Stomach smooth muscle (tissue), 2 donors: ENCODE measurements around the gene IRAK1BP1.

Experiments used
- H3K27ac ChIP-seq: one replicate; pipeline ENCODE4 v1.7.0; 2013; ENCODE audit warnings: mild to moderate bottlenecking, low read length, inconsistent platforms
- H3K27me3 ChIP-seq, 2 donors: one replicate each; pipeline ENCODE4 v1.7.0; 2013; ENCODE audit warnings: low read length in 2 of 2; ENCODE audit not compliant: insufficient read depth in 2 of 2, control insufficient read depth in 1 of 2
- H3K36me3 ChIP-seq, 2 donors: one replicate each; pipeline ENCODE4 v1.7.0; 2013; ENCODE audit warnings: low read length in 2 of 2; ENCODE audit not compliant: control insufficient read depth in 2 of 2, insufficient read depth in 2 of 2
- H3K4me1 ChIP-seq: one replicate; pipeline ENCODE4 v1.7.0; 2013; ENCODE audit warnings: low read length; ENCODE audit not compliant: control insufficient read depth, insufficient read depth
- H3K4me3 ChIP-seq, 2 donors: one replicate each; pipeline ENCODE4 v1.7.0; 2013; ENCODE audit warnings: low read length in 2 of 2
- H3K9ac ChIP-seq, 2 donors: one replicate each; pipeline ENCODE4 v1.7.0; 2013; ENCODE audit warnings: low read length in 2 of 2, mild to moderate bottlenecking in 1 of 2
- H3K9me3 ChIP-seq, 2 donors: one replicate each; pipeline ENCODE4 v1.7.0; 2013; ENCODE audit warnings: low read length in 2 of 2; ENCODE audit not compliant: control insufficient read depth in 2 of 2
- donor health status: healthy.
- donor health status: Pancreatic carcinoma.

Gene IRAK1BP1, protein sequence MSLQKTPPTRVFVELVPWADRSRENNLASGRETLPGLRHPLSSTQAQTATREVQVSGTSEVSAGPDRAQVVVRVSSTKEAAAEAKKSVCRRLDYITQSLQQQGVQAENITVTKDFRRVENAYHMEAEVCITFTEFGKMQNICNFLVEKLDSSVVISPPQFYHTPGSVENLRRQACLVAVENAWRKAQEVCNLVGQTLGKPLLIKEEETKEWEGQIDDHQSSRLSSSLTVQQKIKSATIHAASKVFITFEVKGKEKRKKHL

GRCh38 chr6:78867370-78868040 lies at the start of gene IRAK1BP1:
TSS of gene IRAK1BP1 (plus strand) at chr6:78867551. CDS start at chr6:78867577, 26 bp downstream.
- H3K27me3 ChIP-seq, result no peaks in the 10 kb centered on the region
- H3K9me3 ChIP-seq, result no peaks in the 10 kb centered on the region
- peak within 1 kb of the TSS; percentile 84 for H3K9ac ChIP-seq
- H3K36me3 ChIP-seq, result no peaks in the 10 kb centered on the region
- peak within 1 kb of the TSS; percentile 3 for H3K27ac ChIP-seq
- no peaks in the 10 kb centered on the region for H3K4me1 ChIP-seq
- H3K4me3 ChIP-seq, result peak within 1 kb of the TSS; percentile 99

DNA sequence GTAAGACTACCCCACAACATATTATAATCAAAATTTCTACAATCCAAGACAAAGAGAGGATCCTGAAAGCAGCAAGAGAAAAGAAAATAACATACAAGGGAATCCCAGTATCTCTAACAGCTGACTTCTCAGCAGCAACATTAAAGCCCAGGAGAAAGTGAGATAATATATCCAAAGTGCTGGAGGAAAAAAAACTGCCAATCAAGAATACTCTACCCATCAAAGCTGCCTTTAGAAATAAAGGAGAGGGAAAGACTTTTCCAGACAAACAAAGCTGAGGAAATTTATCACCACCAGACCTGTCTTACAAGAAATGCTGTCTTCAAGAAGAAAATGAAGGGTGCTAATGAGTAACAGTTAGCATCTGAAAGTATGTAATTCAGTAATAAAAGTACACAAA lies 43.3 kb upstream of the IRAK1BP1 start:
- H3K27me3 ChIP-seq, result no peaks in the 10 kb centered on the region
- no peak overlapping the region for H3K27ac ChIP-seq
- no peak overlapping the region for H3K9ac ChIP-seq
- no peaks in the 10 kb centered on the region for H3K36me3 ChIP-seq
- H3K4me1 ChIP-seq, result no peaks in the 10 kb centered on the region
- peaks cover 0 to 6% of the 10 kb centered on the region in 2 donors for H3K9me3 ChIP-seq
- no peak overlapping the region for H3K4me3 ChIP-seq

- no peaks in the 10 kb centered on the region for H3K9me3 ChIP-seq
- no peaks in the 10 kb centered on the region for H3K27me3 ChIP-seq
- no peaks in the 10 kb centered on the region for H3K4me1 ChIP-seq
- no peak overlapping the region for H3K27ac ChIP-seq
- no peak overlapping the region for H3K4me3 ChIP-seq
- H3K9ac ChIP-seq, result no peak overlapping the region
- H3K36me3 ChIP-seq, result no peaks in the 10 kb centered on the region
These were observed 37.9 kb upstream of the IRAK1BP1 start for GRCh38 chr6:78829407-78829806.

DNA sequence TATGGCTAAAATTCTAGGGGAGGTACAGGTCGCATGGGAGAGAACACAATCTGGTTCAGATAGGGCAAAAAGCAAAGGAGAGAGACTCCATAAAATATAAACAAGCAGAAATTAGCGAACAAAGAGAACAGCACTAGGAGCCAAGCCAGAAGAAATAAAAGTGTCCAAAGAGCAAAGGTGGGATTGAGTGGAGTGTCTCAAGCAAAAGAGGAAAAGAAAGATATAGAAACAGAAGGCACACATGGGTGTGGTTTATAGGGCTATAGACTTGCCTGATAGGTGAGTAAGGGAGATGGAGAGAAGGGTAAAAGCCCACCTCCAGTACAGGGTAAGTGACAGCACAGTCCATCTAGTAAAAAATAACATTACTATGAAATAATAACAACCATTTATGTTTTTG lies 36.5 kb upstream of the IRAK1BP1 start:
- Histone ChIP-seq H3K4me1 (no peaks in the 10 kb centered on the region), H3K27ac (no peak overlapping the region), H3K4me3 (no peak overlapping the region), H3K9ac (no peak overlapping the region), H3K9me3 (no peaks in the 10 kb centered on the region), H3K27me3 (no peaks in the 10 kb centered on the region), H3K36me3 (no peaks in the 10 kb centered on the region)

- no peaks in the 10 kb centered on the region for H3K27me3 ChIP-seq
- no peak overlapping the region for H3K4me3 ChIP-seq
- no peaks in the 10 kb centered on the region for H3K4me1 ChIP-seq
- no peak overlapping the region for H3K9ac ChIP-seq
- H3K27ac ChIP-seq, result no peak overlapping the region
- no peaks in the 10 kb centered on the region for H3K36me3 ChIP-seq
- H3K9me3 ChIP-seq, result no peaks in the 10 kb centered on the region
These were observed 35.9 kb upstream of the IRAK1BP1 start for GRCh38 chr6:78831492-78831891.

- no peaks in the 10 kb centered on the region for H3K9me3 ChIP-seq
- H3K9ac ChIP-seq, result no peak overlapping the region
- no peak overlapping the region for H3K27ac ChIP-seq
- no peaks in the 10 kb centered on the region for H3K36me3 ChIP-seq
- H3K4me1 ChIP-seq, result no peaks in the 10 kb centered on the region
- H3K27me3 ChIP-seq, result no peaks in the 10 kb centered on the region
- H3K4me3 ChIP-seq, result no peak overlapping the region
These were observed 35.1 kb upstream of the IRAK1BP1 start for GRCh38 chr6:78832091-78832808.

GRCh38 chr6:78835817-78836216 lies 31.5 kb upstream of the IRAK1BP1 start:
- H3K9ac ChIP-seq, result no peak overlapping the region
- H3K27ac ChIP-seq, result no peak overlapping the region
- no peaks in the 10 kb centered on the region for H3K9me3 ChIP-seq
- no peaks in the 10 kb centered on the region for H3K4me1 ChIP-seq
- no peaks in the 10 kb centered on the region for H3K27me3 ChIP-seq
- no peak overlapping the region for H3K4me3 ChIP-seq
- H3K36me3 ChIP-seq, result no peaks in the 10 kb centered on the region

DNA sequence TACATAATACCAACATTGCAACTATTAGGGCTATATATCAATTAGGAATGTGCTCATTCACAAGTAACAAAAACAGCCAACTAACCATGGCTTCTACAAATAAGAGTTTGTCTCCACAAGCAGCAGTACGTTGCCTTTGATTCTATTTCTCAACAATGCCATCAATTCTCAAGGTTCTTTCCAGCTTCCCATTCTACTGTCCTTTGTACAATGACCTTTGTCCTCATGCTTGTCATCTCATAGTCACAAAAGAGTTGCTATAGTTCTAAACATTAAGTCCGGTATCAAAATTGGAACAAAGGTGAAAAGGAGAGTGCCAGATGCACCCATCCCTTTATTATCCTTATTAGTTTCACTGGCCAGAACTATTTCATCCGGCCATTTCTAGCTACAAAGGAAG lies 30.8 kb upstream of the IRAK1BP1 start:
- no peak overlapping the region for H3K9ac ChIP-seq
- no peak overlapping the region for H3K27ac ChIP-seq

DNA sequence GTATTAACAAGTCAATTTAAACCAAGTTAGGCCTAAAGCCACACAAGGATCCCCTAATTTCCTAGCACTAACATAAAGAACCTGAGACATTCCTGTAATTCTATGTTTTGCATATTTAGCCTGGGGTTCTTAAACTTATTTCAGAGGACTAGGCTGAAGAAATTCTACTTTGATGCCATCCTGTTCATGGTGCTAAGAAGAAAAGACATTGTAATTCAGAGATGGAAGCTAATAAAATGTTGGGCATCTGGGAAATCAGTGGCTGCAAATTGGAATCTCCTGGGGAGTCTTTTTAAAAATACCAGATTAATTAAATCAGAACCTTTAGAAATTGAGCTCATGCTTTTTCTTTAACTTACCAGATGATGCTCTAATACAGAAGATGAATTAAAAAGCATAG lies 26.2 kb upstream of the IRAK1BP1 start:
- no peaks in the 10 kb centered on the region for H3K9me3 ChIP-seq
- H3K4me3 ChIP-seq, result no peak overlapping the region
- no peak overlapping the region for H3K9ac ChIP-seq
- H3K27ac ChIP-seq, result no peak overlapping the region
- no peaks in the 10 kb centered on the region for H3K27me3 ChIP-seq
- H3K36me3 ChIP-seq, result no peaks in the 10 kb centered on the region
- no peaks in the 10 kb centered on the region for H3K4me1 ChIP-seq

More for the DNA sequence above, 30.8 kb upstream of the IRAK1BP1 start:
- Histone ChIP-seq H3K9me3 (no peaks in the 10 kb centered on the region), H3K4me1 (no peaks in the 10 kb centered on the region), H3K27me3 (no peaks in the 10 kb centered on the region), H3K36me3 (no peaks in the 10 kb centered on the region), H3K4me3 (no peak overlapping the region)

GRCh38 chr6:78842953-78843352 lies 24.4 kb upstream of the IRAK1BP1 start:
- H3K4me1 ChIP-seq, result no peaks in the 10 kb centered on the region
- no peaks in the 10 kb centered on the region for H3K9me3 ChIP-seq
- no peak overlapping the region for H3K4me3 ChIP-seq
- no peaks in the 10 kb centered on the region for H3K27me3 ChIP-seq
- H3K36me3 ChIP-seq, result no peaks in the 10 kb centered on the region
- H3K9ac ChIP-seq, result no peak overlapping the region
- no peak overlapping the region for H3K27ac ChIP-seq

- Histone ChIP-seq H3K36me3 (no peaks in the 10 kb centered on the region), H3K4me3 (no peak overlapping the region), H3K4me1 (no peaks in the 10 kb centered on the region), H3K27ac (no peak overlapping the region), H3K9ac (no peak overlapping the region), H3K27me3 (no peaks in the 10 kb centered on the region), H3K9me3 (no peaks in the 10 kb centered on the region)
These were observed 22.5 kb upstream of the IRAK1BP1 start for GRCh38 chr6:78844899-78845298.
